ENCODE results near the gene KIF13A.

GRCh38 chr6:17966451-17966850 lies 21.0 kb downstream of the KIF13A start:
- TF ChIP-seq POLR2AphosphoS5 (IDR thresholded peaks at IDR 0.05; ENCODE audit: low read depth), result no peak
- TF ChIP-seq, protein P1, sequence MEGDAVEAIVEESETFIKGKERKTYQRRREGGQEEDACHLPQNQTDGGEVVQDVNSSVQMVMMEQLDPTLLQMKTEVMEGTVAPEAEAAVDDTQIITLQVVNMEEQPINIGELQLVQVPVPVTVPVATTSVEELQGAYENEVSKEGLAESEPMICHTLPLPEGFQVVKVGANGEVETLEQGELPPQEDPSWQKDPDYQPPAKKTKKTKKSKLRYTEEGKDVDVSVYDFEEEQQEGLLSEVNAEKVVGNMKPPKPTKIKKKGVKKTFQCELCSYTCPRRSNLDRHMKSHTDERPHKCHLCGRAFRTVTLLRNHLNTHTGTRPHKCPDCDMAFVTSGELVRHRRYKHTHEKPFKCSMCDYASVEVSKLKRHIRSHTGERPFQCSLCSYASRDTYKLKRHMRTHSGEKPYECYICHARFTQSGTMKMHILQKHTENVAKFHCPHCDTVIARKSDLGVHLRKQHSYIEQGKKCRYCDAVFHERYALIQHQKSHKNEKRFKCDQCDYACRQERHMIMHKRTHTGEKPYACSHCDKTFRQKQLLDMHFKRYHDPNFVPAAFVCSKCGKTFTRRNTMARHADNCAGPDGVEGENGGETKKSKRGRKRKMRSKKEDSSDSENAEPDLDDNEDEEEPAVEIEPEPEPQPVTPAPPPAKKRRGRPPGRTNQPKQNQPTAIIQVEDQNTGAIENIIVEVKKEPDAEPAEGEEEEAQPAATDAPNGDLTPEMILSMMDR (IDR thresholded peaks at IDR 0.05; ENCODE audit: insufficient read depth, low read length), result no peak

Data from HL-60 (cell line).